HCT116 (cell line): ENCODE results near the gene PAQR7. TPM values are rescaled to one million over a fixed set of nuclear protein-coding genes. Genes with fewer than 3 reads are reported as not detected.

Experiments used
- ATAC-seq: fragments of 200-7000 bp; cut with Tn5 transposase; 2 replicates; pipeline ENCODE4 v1.9.1; 2020; ENCODE audit warnings: mild to moderate bottlenecking, moderate library complexity
- BruUV-seq: library from RNA; stranded (reverse); fragments of 400-500 nt; replicated peaks from 2 replicates; lab custom pipeline; 2021; lab: Mats Ljungman, UMichigan
- CTCF ChIA-PET: fragments of 300-600 bp; sonication (Branson Sonifier 250); formaldehyde crosslinking; loops from one replicate; lab custom pipeline; 2021; ENCODE audit warnings: antibody characterized with exemption; lab: Charles Lee
- POLR2A ChIA-PET: fragments of 300-600, 350-600 bp; sonication (Branson Sonifier 250); formaldehyde crosslinking; loops from one replicate; lab custom pipeline; 2021; ENCODE audit warnings: antibody characterized with exemption; lab: Charles Lee
- RAD21 ChIA-PET, 2 experiments: fragments of 300-600 bp; sonication (Branson Sonifier 250); formaldehyde crosslinking; loops; one replicate each; lab custom pipeline; 2023; ENCODE audit warnings: low total read pairs in 2 of 2; ENCODE audit not compliant: uncharacterized antibody in 2 of 2, unreplicated experiment in 2 of 2, low non-redundant PET in 1 of 2; lab: Charles Lee
- DNase-seq: peaks from one replicate; pipeline ENCODE4 v3.0.0-alpha.2; 2010; ENCODE audit warnings: low read depth, low spot score
- H2AFZ ChIP-seq: fragments of 200-600 bp; shearing (Covaris generic), sonication (generic); 2 replicates; pipeline ENCODE4 v1.6.1; 2017; ENCODE audit warnings: low read depth, mixed run types, mixed read lengths, antibody characterized with exemption, low read length; ENCODE audit not compliant: poor library complexity, severe bottlenecking
- H3K27ac ChIP-seq: 2 replicates; pipeline ENCODE4 v1.5.1; 2012; ENCODE audit warnings: low read depth, low read length
- H3K27me3 ChIP-seq: fragments of 200-600 bp; sonication (generic); 2 replicates; pipeline ENCODE4 v1.6.1; 2016; ENCODE audit warnings: mixed run types, low read length, mixed read lengths; ENCODE audit not compliant: insufficient read depth
- H3K36me3 ChIP-seq, 2 experiments: fragments of 200-500 bp in 1 of 2; fragments of 200-600 bp in 1 of 2; sonication (Bioruptor generic) in 1 of 2; sonication (generic) in 1 of 2; 2 replicates each; pipeline versions ENCODE4 v1.5.1 to v1.6.1; 2014 to 2016; ENCODE audit warnings: low read length in 2 of 2, inconsistent platforms in 1 of 2, mixed read lengths in 1 of 2, mixed run types in 1 of 2; ENCODE audit not compliant: insufficient read depth in 2 of 2, control insufficient read depth in 1 of 2
- H3K4me1 ChIP-seq, 2 experiments: fragments of 200-600 bp in 1 of 2; sonication (generic) in 1 of 2; 2 replicates each; pipeline versions ENCODE4 v1.5.1 to v1.6.1; 2012 to 2017; ENCODE audit warnings: low read length in 2 of 2, inconsistent platforms in 1 of 2, mild to moderate bottlenecking in 1 of 2, mixed read lengths in 1 of 2, mixed run types in 1 of 2, moderate library complexity in 1 of 2; ENCODE audit not compliant: insufficient read depth in 2 of 2, control insufficient read depth in 1 of 2
- H3K4me2 ChIP-seq: fragments of 200-600 bp; sonication (generic); 2 replicates; pipeline ENCODE4 v1.6.1; 2017; ENCODE audit warnings: mixed run types, low read length, mixed read lengths
- H3K4me3 ChIP-seq, 2 experiments: fragments of 200-600 bp in 1 of 2; sonication (generic) in 1 of 2; replicated peaks in 1 of 2; 2 replicates each; pipeline ENCODE4 v1.5.1; 2011 to 2016; ENCODE audit warnings: low read length in 2 of 2, control low read depth in 1 of 2, low read depth in 1 of 2, mild to moderate bottlenecking in 1 of 2, mixed read lengths in 1 of 2, mixed run types in 1 of 2
- H3K79me2 ChIP-seq: fragments of 200-600 bp; sonication (generic); 2 replicates; pipeline ENCODE4 v1.6.1; 2017; ENCODE audit warnings: mild to moderate bottlenecking, mixed run types, low read length, moderate library complexity, mixed read lengths; ENCODE audit not compliant: insufficient read depth
- H3K9ac ChIP-seq: fragments of 200-600 bp; sonication (generic); 2 replicates; pipeline ENCODE4 v1.6.1; 2016; ENCODE audit warnings: low read length, mixed read lengths
- H3K9me2 ChIP-seq: fragments of 200-600 bp; sonication (generic), shearing (Covaris generic); 2 replicates; pipeline ENCODE4 v1.6.1; 2017; ENCODE audit warnings: mixed run types, mild to moderate bottlenecking, moderate library complexity; ENCODE audit not compliant: insufficient read depth
- H3K9me3 ChIP-seq, 2 experiments: fragments of 200-500 bp in 1 of 2; fragments of 200-600 bp in 1 of 2; sonication (Bioruptor generic) in 1 of 2; sonication (generic) in 1 of 2; 2 replicates each; pipeline ENCODE4 v1.6.1; 2014 to 2017; ENCODE audit warnings: low read length in 2 of 2, mixed read lengths in 2 of 2, inconsistent platforms in 1 of 2, low read depth in 1 of 2, mild to moderate bottlenecking in 1 of 2, mixed run types in 1 of 2, moderate library complexity in 1 of 2; ENCODE audit not compliant: control insufficient read depth in 1 of 2, insufficient read depth in 1 of 2
- H4K20me1 ChIP-seq: fragments of 200-600 bp; sonication (generic), shearing (Covaris generic); 2 replicates; pipeline ENCODE4 v1.6.1; 2017; ENCODE audit warnings: mixed run types, mild to moderate bottlenecking, moderate library complexity; ENCODE audit not compliant: insufficient read depth
- EGR1 ChIP-seq: IDR thresholded peaks from 2 replicates; pipeline ENCODE4 v1.6.1; 2012; ENCODE audit warnings: low read depth
- EZH2 ChIP-seq: fragments of 200-600 bp; sonication (generic); IDR thresholded peaks from 2 replicates; pipeline ENCODE4 v1.6.1; 2017; ENCODE audit warnings: antibody characterized with exemption, mixed run types
- EZH2phosphoT487 ChIP-seq: fragments of 200-600 bp; IDR thresholded peaks from 2 replicates; pipeline ENCODE4 v1.6.1; 2018; ENCODE audit warnings: antibody characterized with exemption, borderline replicate concordance
- JUND ChIP-seq: IDR thresholded peaks from 2 replicates; pipeline ENCODE4 v1.6.1; 2012
- RAD21 ChIP-seq: IDR thresholded peaks from 2 replicates; pipeline ENCODE4 v1.6.1; 2012; ENCODE audit warnings: low read depth, mild to moderate bottlenecking
- SIN3A ChIP-seq: IDR thresholded peaks from 2 replicates; pipeline ENCODE4 v1.6.1; 2012; ENCODE audit warnings: low read depth
- SP1 ChIP-seq: IDR thresholded peaks from 2 replicates; pipeline ENCODE4 v1.6.1; 2012; ENCODE audit warnings: low read depth
- ZFX ChIP-seq: fragments of 450-650 bp; IDR thresholded peaks from 2 replicates; pipeline ENCODE4 v1.6.1; 2017
- ZNF274 ChIP-seq: fragments of 200-500 bp; sonication (Bioruptor generic); IDR thresholded peaks from 2 replicates; pipeline ENCODE4 v1.6.1; 2014; ENCODE audit warnings: mild to moderate bottlenecking, low read depth, low read length, inconsistent platforms
- intact Hi-C: fragments of 100-400 bp; cut with micrococcal nuclease; formaldehyde crosslinking; loops from 2 replicates; pipeline ENCODE4 v1.10.0; 2022
- total RNA-seq: library from RNA; stranded (reverse); gene quantifications from one replicate; pipeline ENCODE4 v1.2.1, GENCODE V29; 2021; ENCODE audit not compliant: unreplicated experiment
- TF ChIP-seq, protein P1 (sequence below): IDR thresholded peaks from 2 replicates; pipeline ENCODE4 v1.6.1; 2011; ENCODE audit warnings: mild to moderate bottlenecking, low read length, moderate library complexity; ENCODE audit not compliant: insufficient replicate concordance; ENCODE audit errors: extremely low read depth

Gene PAQR7
- total RNA-seq, 1 experiment from 2014 or later = 13.1 TPM

GRCh38 chr1:25913206-25913605 is 37.7 kb upstream of the PAQR7 start:
- Histone ChIP-seq H3K9me3 (no peaks in the 10 kb centered on the region), H3K27ac (no peak overlapping the region), H3K4me2 (no peak overlapping the region), H4K20me1 (no peaks in the 10 kb centered on the region), H3K27me3 (no peaks in the 10 kb centered on the region), H3K4me3 (no peak overlapping the region), H3K9ac (no peak overlapping the region), H3K79me2 (no peaks in the 10 kb centered on the region), H3K36me3 (no peaks in the 10 kb centered on the region), H2AFZ (no peak overlapping the region), H3K4me1 (peaks cover 0 to 8% of the 10 kb centered on the region in 2 experiments; a peak in 1 of 4 replicates), H3K9me2 (no peaks in the 10 kb centered on the region)
- intact Hi-C loops = no loop called here
- DNase-seq (no peak), ATAC-seq (no peak)
- no TSS peak for BruUV-seq
- RAD21 ChIA-PET = no interaction called here
- POLR2A ChIA-PET = no interaction called here
- TF ChIP-seq JUND (no peak), SP1 (no peak), EZH2phosphoT487 (no peak), ZNF274 (no peak), ZFX (no peak), EZH2 (no peak), RAD21 (no peak), SIN3A (no peak), EGR1 (no peak)
- TF ChIP-seq, protein P1, sequence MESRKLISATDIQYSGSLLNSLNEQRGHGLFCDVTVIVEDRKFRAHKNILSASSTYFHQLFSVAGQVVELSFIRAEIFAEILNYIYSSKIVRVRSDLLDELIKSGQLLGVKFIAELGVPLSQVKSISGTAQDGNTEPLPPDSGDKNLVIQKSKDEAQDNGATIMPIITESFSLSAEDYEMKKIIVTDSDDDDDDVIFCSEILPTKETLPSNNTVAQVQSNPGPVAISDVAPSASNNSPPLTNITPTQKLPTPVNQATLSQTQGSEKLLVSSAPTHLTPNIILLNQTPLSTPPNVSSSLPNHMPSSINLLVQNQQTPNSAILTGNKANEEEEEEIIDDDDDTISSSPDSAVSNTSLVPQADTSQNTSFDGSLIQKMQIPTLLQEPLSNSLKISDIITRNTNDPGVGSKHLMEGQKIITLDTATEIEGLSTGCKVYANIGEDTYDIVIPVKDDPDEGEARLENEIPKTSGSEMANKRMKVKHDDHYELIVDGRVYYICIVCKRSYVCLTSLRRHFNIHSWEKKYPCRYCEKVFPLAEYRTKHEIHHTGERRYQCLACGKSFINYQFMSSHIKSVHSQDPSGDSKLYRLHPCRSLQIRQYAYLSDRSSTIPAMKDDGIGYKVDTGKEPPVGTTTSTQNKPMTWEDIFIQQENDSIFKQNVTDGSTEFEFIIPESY = no peak
- CTCF ChIA-PET = no interaction called here
